GM21423 (cell line): Measurements from ENCODE around the gene SLC19A1.
"Not testable (repeated sequence)": the region's sequence is repeated elsewhere in the genome, so short reads cannot be mapped to it uniquely, and the experiment has no call there.

ENCODE experiments used
- ATAC-seq: cut with Tn5 transposase; IDR thresholded peaks from one replicate; pipeline ENCODE4 v1.9.1; 2021; ENCODE audit warnings: mild to moderate bottlenecking, moderate library complexity; ENCODE audit not compliant: unreplicated experiment

SLC19A1 gene

GRCh38 chr21:45507888-45508508, 34.2 kb downstream of the SLC19A1 start:
- ATAC-seq, result no peak

DNA sequence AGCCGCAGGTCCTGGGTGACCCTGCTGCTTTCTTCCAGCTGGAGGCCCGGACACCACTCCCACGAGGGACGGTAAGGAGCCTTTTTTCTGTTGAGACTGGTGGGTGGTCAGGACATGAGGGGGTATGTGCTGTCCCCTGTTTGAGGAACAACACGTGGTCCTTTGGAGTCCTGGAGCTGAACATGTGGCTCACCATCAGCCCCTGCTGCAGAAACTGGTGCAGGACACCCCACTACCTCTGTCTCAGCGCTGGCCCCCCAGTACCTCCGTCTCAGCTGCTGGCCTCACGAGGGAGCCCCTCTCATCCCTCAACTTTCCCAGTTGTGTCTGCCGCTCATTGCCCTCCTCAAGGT, 34.7 kb downstream of the SLC19A1 start:
- no peak for ATAC-seq

- no peak for ATAC-seq
Observed at GRCh38 chr21:45506836-45507522, 35.3 kb downstream of the SLC19A1 start.

DNA sequence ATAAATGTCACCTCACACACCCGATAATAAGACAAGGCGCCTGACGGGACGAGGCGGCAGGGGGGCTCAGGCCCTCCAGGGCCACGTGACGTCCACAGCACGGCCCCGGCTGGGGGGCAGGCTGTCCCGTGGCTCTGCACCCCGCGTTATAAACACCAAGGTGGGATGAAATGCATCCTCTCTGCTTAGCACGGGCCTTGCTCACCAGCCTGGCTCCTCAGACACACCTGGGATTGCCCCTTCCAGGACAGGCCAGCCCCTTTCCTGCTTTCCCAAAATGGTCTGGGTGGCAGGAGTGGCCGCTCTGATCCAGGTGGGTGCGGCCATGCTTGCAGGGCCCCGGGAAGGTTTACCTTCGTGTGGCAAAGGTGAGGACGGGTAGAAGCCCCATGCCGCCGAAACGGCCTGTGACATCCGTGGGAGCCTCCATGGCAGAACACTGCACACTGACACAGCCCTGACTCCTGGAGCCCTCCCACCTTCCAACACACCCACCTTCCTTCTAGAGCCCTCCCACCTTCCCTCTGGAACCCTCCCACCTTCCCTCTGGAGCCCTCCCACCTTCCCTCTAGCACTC, 35.9 kb downstream of the SLC19A1 start:
- no peak for ATAC-seq

GRCh38 chr21:45505416-45506021, 36.7 kb downstream of the SLC19A1 start:
- no peak for ATAC-seq

- no peak for ATAC-seq
Observed at GRCh38 chr21:45504516-45505415, 37.5 kb downstream of the SLC19A1 start.

DNA sequence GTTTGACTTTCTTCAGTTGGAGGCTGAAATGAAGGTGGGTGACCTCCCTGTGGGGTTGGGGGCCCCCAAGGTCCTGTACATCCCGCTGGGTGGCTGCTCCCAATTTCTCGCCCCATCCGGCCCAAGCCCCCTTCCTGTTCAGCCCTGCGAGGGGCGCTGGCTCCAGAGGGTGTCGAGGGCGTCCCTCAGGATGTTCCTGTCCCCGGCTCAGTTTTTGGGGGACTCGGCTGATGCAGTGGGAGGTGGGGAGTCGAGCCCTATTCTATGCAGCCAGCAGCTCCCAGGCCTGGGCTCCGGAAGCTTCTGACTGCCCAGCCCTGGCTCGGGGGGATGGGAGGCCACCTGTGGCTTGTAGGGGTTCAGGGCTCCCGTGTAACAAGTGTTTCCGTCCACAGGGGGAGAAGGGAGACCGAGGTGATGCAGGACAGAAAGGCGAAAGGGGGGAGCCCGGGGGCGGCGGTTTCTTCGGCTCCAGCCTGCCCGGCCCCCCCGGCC, 38.2 kb downstream of the SLC19A1 start:
- ATAC-seq, result no peak

DNA sequence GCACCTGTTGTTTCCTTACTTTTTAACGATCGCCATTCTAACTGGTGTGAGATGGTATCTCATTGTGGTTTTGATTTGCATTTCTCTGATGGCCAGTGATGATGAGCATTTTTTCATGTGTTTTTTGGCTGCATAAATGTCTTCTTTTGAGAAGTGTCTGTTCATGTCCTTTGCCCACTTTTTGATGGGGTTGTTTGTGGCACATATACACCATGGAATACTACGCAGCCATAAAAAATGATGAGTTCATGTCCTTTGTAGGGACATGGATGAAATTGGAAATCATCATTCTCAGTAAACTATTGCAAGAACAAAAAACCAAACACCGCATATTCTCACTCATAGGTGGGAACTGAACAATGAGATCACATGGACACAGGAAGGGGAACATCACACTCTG, 39.0 kb downstream of the SLC19A1 start:
- ATAC-seq, result not testable (repeated sequence)

GRCh38 chr21:45502600-45502999, 39.6 kb downstream of the SLC19A1 start:
- no peak for ATAC-seq

GRCh38 chr21:45502006-45502345, 40.3 kb downstream of the SLC19A1 start:
- ATAC-seq, result no peak

DNA sequence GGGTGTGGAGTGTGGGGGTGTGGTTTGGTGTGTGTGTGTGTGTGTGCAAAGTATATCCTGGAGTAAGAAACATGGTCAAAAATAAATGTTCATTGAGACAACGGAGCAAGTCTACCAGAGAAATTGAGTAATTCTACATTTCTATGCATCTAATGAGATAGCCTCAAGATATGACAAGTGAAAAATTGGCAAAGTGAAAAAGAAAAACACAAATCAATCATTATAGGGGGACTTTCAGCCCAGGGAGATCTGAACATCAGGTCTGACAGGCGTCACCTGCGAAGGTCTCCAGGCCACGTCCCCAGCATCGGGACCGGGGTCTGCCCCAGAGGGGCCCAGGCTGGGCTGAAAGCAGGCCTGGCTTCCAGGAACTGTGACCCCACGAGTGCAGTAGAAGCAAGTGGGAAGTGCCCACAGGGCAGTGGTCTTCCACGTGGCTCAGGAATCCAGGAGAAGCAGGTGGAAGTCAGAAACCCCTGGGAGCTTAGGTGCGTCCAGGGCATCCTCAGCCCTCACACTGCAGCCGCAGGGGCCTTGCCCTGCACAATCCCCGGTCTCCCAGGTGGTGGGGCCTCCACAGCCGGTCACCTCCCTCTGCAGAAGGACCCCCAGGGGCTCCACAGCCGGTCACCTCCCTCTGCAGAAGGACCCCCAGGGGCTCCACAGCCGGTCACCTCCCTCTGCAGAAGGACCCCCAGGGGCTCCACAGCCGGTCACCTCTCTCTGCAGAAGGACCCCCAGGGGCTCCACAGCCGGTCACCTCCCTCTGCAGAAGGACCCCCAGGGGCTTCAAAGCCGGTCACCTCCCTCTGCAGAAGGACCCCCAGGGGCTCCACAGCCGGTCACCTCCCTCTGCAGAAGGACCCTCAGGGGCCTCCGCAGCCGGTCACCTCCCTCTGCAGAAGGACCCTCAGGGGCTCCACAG, 40.9 kb downstream of the SLC19A1 start:
- ATAC-seq, result not testable (repeated sequence)

- ATAC-seq, result no peak
Observed at GRCh38 chr21:45499970-45500577, 42.2 kb downstream of the SLC19A1 start.

- ATAC-seq, result no peak
Observed at GRCh38 chr21:45499201-45499750, 43.0 kb downstream of the SLC19A1 start.

- ATAC-seq, result no peak
Observed at GRCh38 chr21:45498646-45499000, 43.6 kb downstream of the SLC19A1 start.

GRCh38 chr21:45497846-45498645, 44.2 kb downstream of the SLC19A1 start:
- ATAC-seq, result no peak

GRCh38 chr21:45496968-45497845, 45.0 kb downstream of the SLC19A1 start:
- no peak for ATAC-seq

DNA sequence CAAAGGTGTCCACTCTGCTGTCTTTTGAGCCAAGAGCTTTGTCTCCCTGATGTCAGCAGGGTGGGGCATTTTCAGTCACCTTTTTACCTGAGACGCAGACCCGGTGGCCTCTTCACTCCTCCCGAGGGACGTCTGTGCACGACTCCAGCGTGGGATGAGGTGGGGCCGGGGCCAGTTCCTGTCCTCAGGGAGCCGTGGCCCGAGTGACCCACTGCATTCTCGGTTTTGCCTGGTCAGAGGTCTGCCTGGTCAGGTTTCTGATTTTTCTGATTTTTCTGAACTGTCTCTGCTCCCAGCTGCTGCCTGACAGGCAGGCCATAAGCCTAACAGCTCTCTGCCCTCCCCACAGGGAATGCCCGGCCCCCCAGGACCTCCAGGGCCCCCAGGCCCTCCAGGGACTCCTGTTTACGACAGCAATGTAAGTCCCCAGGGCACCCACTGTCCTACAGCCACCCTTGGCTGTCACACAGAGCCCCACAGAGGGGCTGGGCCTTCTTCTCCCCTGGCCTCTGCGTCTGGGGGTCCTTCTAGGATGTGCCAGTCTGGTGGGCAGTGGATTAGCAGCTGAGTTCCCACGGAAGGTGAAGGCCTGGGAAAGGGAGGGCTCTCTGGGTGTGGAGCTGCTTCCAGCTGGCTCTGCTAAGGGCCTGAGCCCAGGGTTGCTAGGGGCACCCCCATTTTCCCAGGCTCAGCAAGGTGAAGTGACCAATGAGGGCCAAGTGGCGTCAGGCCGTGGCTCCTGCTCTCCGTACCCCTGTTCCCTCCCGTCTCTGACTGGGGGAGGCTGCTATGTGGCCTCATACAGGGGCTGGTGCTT, 45.9 kb downstream of the SLC19A1 start:
- ATAC-seq, result no peak
